ENCODE measurements around the gene BRI3BP.

DNA sequence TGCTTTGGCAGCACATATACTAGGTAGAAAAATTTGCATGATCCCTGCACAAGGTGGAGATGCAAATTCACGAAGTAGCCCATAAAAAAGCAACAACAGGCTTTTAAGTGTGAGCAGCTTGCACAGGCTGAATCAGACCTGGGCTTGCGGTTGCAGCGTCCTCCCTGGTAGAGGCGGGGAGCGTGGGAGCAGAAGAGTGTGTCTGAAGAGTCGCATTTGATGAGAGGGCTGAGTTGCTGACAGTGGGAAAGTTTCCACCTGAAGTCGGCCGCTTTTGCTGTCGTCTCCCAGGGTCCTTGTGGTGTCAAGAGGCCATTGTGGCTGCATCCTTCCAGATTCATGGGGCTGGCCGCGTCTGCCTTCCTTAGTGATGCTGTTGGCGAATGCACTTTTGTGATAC lies 78.0 kb downstream of the BRI3BP start:
- TF ChIP-seq ZBTB8A (IDR thresholded peaks at IDR 0.05; ENCODE audit: partially characterized antibody) (no peak), TAF1 (IDR thresholded peaks at IDR 0.05; ENCODE audit: control insufficient read depth, extremely low read depth, insufficient read depth, low read length, severe bottlenecking) (no peak), JUN (IDR thresholded peaks at IDR 0.05; ENCODE audit: borderline replicate concordance, low read depth, low read length) (no peak), JUN (CRISPR knock-in tag; IDR thresholded peaks at IDR 0.05; ENCODE audit: borderline replicate concordance) (no peak), ZFPM2 (CRISPR knock-in tag; IDR thresholded peaks at IDR 0.05) (no peak), ZFP36 (IDR thresholded peaks at IDR 0.05; ENCODE audit: low read depth, low read length, partially characterized antibody) (no peak), BRF1 (IDR thresholded peaks at IDR 0.05; ENCODE audit: borderline replicate concordance, extremely low read depth, insufficient read length) (no peak), SMAD4 (CRISPR knock-in tag; conservative IDR thresholded peaks at IDR 0.05) (no peak), HNRNPK (IDR thresholded peaks at IDR 0.05; ENCODE audit: low read depth, low read length, poor library complexity, severe bottlenecking) (no peak), SP1 (CRISPR knock-in tag; IDR thresholded peaks at IDR 0.05) (no peak), EZH2 (IDR thresholded peaks at IDR 0.05; ENCODE audit: borderline replicate concordance, low read depth, low read length) (no peak), PTRF (tag; IDR thresholded peaks at IDR 0.05) (no peak)
- TF ChIP-seq, protein P1, sequence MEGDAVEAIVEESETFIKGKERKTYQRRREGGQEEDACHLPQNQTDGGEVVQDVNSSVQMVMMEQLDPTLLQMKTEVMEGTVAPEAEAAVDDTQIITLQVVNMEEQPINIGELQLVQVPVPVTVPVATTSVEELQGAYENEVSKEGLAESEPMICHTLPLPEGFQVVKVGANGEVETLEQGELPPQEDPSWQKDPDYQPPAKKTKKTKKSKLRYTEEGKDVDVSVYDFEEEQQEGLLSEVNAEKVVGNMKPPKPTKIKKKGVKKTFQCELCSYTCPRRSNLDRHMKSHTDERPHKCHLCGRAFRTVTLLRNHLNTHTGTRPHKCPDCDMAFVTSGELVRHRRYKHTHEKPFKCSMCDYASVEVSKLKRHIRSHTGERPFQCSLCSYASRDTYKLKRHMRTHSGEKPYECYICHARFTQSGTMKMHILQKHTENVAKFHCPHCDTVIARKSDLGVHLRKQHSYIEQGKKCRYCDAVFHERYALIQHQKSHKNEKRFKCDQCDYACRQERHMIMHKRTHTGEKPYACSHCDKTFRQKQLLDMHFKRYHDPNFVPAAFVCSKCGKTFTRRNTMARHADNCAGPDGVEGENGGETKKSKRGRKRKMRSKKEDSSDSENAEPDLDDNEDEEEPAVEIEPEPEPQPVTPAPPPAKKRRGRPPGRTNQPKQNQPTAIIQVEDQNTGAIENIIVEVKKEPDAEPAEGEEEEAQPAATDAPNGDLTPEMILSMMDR (IDR thresholded peaks at IDR 0.05 in 2 of 3, conservative IDR thresholded peaks at IDR 0.05 in 1 of 3; ENCODE audit: insufficient read depth in 2 of 3, low read depth in 1 of 3, low read length in 3 of 3): no peak
